Muscle layer of duodenum (tissue), 2 donors: ENCODE results near the gene CARD11.

Source experiments
- H3K27ac ChIP-seq: one replicate; pipeline ENCODE4 v1.7.0; 2013; ENCODE audit warnings: mild to moderate bottlenecking, low read length
- H3K27me3 ChIP-seq: one replicate; pipeline ENCODE4 v1.7.0; 2013; ENCODE audit warnings: low read depth, mild to moderate bottlenecking, control low read depth, low read length
- H3K36me3 ChIP-seq, 2 donors: one replicate each; pipeline ENCODE4 v1.7.0; 2013; ENCODE audit warnings: low read length in 2 of 2, control low read depth in 1 of 2, mild to moderate bottlenecking in 1 of 2; ENCODE audit not compliant: insufficient read depth in 2 of 2, control insufficient read depth in 1 of 2
- H3K4me1 ChIP-seq, 2 donors: one replicate each; pipeline ENCODE4 v1.7.0; 2013; ENCODE audit warnings: low read length in 2 of 2, mild to moderate bottlenecking in 2 of 2, control low read depth in 1 of 2, moderate library complexity in 1 of 2; ENCODE audit not compliant: insufficient read depth in 2 of 2, control insufficient read depth in 1 of 2
- H3K4me3 ChIP-seq, 2 donors: one replicate each; pipeline ENCODE4 v1.7.0; 2013; ENCODE audit warnings: low read length in 2 of 2, low read depth in 1 of 2, mild to moderate bottlenecking in 1 of 2
- H3K9me3 ChIP-seq, 2 donors: one replicate each; pipeline ENCODE4 v1.7.0; 2013; ENCODE audit warnings: low read length in 2 of 2, control low read depth in 1 of 2, mild to moderate bottlenecking in 1 of 2; ENCODE audit not compliant: control insufficient read depth in 1 of 2
- donor health status: healthy.

CARD11 gene

DNA sequence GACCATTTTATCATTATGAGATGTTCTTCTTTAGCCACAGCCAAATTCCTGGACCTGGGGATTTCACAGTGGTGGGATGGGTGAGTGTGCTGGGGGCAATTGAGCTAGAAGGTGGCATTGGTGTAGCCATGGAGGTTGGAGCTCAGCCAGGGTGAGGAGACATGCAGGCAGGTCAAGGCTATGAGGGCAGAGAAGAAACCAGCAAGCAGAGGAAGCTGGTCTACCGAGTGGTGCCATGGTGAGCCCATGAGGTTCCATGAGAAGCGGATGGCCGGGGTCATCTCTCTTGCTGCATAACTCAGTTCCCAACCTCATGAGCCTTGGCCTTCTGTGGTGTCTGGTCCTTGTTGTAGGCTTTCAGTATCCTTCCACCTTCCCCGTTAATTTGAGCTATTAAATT, 91.4 kb downstream of the CARD11 start:
- Histone ChIP-seq H3K9me3 (peaks cover 0 to 6% of the 10 kb centered on the region in 2 donors), H3K27me3 (no peaks in the 10 kb centered on the region), H3K27ac (no peak overlapping the region), H3K4me1 (no peaks in the 10 kb centered on the region), H3K4me3 (no peak overlapping the region), H3K36me3 (no peaks in the 10 kb centered on the region)

DNA sequence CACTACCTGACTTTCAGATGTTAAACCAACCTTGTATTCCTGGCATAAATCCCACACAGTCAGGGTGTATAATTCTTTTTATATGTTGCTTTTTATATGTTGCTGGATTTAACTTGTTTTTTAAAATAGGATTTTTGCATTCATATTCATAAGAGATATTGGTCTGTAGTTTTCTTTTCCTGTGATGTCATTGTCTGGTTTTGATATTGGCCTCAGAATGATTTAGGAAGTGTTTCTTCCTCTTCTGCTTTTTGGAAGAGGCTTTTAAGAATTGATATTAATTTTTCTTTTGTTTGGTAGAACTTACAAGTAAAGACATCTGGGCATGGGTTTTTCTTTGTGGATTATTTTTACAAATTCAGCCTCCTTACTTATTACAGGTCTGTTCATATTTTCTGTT, 93.1 kb downstream of the CARD11 start:
- H3K27me3 ChIP-seq = no peaks in the 10 kb centered on the region
- no peaks in the 10 kb centered on the region for H3K4me1 ChIP-seq
- H3K9me3 ChIP-seq = peaks cover 0 to 6% of the 10 kb centered on the region in 2 donors
- no peaks in the 10 kb centered on the region for H3K36me3 ChIP-seq
- no peak overlapping the region for H3K4me3 ChIP-seq
- H3K27ac ChIP-seq = no peak overlapping the region

DNA sequence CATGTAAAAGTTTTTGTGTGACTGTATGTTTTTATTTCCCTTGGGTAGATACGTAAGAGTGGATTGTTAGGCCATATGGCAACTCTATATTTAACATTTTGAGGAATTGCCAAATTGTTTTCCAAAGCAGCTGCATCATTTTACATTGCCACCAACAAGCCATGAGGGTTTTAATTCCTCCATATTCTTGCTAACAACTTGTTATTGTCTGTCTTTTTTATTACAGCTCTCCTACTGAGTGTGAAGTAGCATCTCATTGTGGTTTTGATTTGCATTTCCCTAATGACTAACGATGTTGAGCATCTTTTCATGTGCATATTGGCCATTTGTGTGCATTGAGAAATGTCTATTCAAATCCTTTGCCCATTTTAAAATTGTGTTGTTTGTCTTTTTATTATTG, 94.9 kb downstream of the CARD11 start:
- Histone ChIP-seq H3K27ac (no peak overlapping the region), H3K4me3 (no peak overlapping the region), H3K4me1 (no peaks in the 10 kb centered on the region), H3K36me3 (no peaks in the 10 kb centered on the region), H3K27me3 (no peaks in the 10 kb centered on the region), H3K9me3 (peaks cover 0 to 6% of the 10 kb centered on the region in 2 donors)

DNA sequence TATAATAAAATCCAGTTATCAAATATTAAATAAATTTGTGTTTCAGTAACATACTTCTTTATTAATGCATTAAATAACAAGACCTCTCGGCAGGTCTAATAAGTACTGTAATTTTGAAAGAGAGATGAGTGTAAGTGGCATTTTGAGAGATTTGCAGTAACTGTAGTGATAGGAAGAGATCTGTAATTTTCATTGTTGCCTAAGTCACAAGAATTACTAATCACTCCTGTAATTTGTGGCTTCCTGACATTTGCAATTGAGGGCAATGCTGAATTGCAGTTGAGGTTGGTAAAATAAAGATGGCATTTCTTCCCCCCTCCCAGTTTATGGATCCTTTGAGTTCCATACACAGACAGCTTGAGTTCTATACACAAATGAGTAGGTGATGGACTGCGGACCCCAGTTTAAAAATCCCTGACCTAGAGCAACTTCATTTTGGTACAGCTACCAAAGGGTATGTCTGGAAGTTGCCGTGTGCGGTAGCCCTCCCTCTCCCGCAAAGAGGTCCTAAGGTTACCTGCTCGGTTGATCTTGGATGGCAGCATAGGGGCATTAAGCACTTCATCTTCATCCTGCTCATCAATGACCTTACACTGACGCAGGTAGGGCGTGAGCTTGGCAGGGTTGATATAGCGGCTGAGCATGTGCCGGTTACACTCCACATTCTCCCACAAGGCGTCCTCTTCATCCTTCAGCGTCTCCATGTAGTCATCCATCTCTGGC, 96.4 kb downstream of the CARD11 start:
- Histone ChIP-seq H3K9me3 (peaks cover 0 to 6% of the 10 kb centered on the region in 2 donors), H3K36me3 (no peaks in the 10 kb centered on the region), H3K4me3 (no peak overlapping the region), H3K4me1 (no peaks in the 10 kb centered on the region), H3K27me3 (no peaks in the 10 kb centered on the region), H3K27ac (no peak overlapping the region)

DNA sequence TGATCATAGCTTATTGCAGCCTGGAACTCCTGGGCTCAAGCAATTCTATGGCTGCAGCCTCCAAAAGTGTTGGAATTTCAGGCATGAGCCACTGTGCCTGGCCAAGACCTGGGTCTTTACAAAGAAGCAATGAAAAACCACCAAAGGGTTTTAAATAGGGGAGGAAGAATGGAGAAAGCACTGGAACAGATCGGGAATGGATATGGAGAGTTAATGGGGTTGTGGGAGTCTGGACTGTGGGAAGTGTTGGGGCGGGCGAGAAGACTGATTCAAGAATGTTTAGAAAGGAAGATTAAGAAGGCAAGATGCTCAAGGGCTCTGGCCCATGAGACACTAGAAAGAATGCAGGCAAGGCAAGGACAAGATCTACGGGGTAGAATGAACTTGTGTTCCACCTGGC, 98.5 kb downstream of the CARD11 start:
- H3K27ac ChIP-seq = no peak overlapping the region
- H3K4me1 ChIP-seq = no peaks in the 10 kb centered on the region
- H3K27me3 ChIP-seq = no peaks in the 10 kb centered on the region
- no peak overlapping the region for H3K4me3 ChIP-seq
- peaks cover 0 to 6% of the 10 kb centered on the region in 2 donors for H3K9me3 ChIP-seq
- H3K36me3 ChIP-seq = no peaks in the 10 kb centered on the region

DNA sequence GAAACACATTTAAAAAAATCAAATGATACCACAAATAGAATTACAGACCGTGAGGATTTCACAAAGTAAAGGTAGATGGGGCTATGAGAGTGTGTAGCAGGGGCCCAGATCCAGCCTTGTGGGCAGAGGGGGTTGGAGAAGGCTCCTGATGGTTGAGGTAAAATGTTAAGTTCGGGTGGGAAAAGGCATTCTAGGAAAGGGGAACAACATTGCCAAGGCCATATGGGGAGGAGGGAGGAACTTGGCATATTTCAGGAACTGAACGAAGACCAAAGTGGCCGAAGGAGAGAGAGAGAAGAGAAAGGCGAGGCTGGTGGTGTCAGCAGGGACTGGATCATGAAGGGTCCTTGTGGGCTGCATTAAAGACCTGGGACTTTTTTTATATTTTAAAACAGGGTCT, 98.9 kb downstream of the CARD11 start:
- H3K4me3 ChIP-seq = no peak overlapping the region
- no peaks in the 10 kb centered on the region for H3K4me1 ChIP-seq
- peaks cover 0 to 6% of the 10 kb centered on the region in 2 donors for H3K9me3 ChIP-seq
- H3K27me3 ChIP-seq = no peaks in the 10 kb centered on the region
- no peaks in the 10 kb centered on the region for H3K36me3 ChIP-seq
- no peak overlapping the region for H3K27ac ChIP-seq

DNA sequence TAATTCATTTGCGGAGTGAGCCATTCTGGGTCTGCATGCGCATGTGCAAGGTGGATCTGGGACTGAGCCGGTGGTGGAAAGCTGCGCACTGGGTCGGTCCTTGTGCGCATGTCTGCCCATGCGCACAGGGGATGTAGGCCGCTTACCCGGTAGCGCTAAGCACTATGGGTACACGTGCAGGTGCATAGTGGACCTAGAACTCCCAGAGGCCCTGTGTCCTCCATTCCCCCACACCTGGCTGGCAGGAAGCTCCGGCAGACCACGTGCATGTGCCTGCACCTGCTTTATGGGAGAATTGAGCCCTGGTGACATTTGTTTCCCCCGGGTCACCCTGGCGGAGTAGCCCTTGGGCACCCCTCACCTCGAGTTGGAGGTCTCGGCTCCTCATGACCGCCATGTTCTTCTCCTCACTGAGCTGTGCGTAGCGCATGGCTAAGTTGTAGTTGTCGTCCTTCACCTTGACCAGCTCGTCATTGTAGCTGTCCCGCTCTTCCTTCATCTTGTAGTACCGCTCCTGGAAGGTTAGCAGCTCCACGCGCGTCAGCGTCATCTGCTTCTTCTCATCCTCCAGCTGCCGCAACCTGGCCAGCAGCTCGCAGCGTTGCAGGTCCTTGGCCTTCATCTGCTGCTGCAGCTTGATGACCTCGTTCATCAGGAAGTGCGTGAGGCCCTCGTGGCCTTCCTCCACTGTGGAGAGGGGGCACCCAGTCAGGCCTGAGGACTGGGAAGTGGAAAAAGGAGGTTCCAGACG, 99.6 kb downstream of the CARD11 start:
- no peaks in the 10 kb centered on the region for H3K36me3 ChIP-seq
- H3K4me1 ChIP-seq = no peaks in the 10 kb centered on the region
- no peak overlapping the region for H3K27ac ChIP-seq
- no peaks in the 10 kb centered on the region for H3K9me3 ChIP-seq
- H3K27me3 ChIP-seq = no peaks in the 10 kb centered on the region
- no peak overlapping the region for H3K4me3 ChIP-seq

DNA sequence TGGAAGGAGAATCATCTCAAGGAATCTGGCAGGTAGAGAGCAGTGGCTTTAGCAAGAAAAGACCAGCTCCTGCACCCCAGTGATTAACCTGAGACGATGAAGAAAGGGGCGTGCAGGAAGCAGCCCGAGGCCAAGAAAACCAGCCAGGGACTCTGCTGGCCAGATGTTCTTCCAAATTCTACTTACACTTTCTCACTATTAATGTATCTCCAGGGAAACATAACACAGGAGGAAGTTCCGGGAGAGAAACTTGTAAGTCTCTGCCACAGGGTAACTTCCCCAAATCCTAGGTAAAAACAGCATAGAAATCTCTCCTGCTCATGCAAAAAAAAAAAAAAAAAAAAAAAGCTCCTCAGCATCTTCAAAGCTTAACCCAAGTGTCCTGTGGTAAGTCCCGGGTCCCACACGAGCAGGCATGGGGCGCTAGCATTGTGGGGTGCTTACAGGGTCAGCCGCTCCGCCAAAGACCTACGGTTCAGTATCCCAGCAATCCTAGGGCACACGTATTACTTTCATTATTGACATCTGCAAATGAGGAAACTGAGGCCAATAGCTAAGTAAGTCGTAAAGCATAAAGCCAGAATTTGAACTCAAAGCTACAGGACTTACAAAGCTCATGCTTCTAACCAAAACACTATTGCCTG, 102.3 kb downstream of the CARD11 start:
- H3K36me3 ChIP-seq = no peaks in the 10 kb centered on the region
- no peaks in the 10 kb centered on the region for H3K27me3 ChIP-seq
- no peaks in the 10 kb centered on the region for H3K9me3 ChIP-seq
- H3K27ac ChIP-seq = no peak overlapping the region
- no peaks in the 10 kb centered on the region for H3K4me1 ChIP-seq
- H3K4me3 ChIP-seq = no peak overlapping the region

DNA sequence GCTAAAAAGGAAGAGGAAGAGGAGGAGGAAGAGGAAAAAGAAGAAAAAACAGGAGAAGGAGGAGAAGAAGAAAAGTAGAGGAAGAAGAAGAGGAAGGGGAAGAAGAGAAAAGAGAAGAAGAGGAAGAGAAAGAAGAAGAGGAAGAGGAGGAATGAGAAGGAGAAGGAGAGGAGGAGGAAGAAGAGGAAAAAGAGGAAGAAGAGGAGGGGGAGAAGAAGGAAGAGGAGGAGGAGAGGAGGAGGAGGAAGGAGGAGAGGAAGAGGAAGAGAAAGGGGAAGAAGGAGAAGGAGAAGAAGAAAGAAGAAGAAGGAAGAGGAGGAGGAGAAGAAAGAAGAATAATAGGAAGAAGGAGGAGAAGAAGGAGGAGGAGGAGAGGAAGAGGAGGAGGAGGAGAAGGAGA, 103.2 kb downstream of the CARD11 start:
- no peaks in the 10 kb centered on the region for H3K27me3 ChIP-seq
- H3K36me3 ChIP-seq = no peaks in the 10 kb centered on the region
- H3K4me1 ChIP-seq = no peaks in the 10 kb centered on the region
- H3K27ac ChIP-seq = no peak overlapping the region
- H3K9me3 ChIP-seq = no peaks in the 10 kb centered on the region
- H3K4me3 ChIP-seq = no peak overlapping the region

DNA sequence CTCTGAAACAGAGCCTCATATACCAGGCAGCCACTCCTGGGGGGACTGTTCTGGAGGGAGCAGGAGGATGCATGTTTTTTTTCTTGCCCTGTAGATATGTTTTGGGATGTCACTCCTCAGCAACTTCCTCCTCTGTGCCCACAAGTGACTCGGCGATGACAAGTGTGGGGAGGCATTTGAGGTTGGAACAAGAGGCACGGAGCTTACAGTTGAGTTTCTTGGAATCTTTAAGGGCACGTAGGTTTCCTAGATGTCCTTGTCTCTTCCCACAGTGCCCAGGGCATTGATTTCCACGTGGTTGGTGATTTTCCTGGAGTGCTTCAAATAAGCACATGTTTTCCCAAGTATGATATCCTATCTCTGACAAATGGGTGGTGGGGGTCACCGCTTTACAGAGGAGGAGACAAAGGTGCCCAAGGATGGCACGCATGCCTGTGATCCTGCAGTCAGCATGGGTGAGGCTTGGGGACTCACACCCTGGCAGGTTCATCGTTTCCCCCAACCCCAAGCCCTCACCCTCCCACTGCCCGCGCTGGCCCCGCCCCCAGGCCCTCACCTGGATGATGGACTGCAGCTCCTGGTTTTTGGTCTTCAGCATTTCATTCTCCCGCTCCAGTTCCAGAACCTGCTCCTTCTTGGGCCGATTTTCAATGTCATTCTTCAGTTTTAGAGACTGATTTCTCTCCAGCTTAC, 104.3 kb downstream of the CARD11 start:
- Histone ChIP-seq H3K9me3 (no peaks in the 10 kb centered on the region), H3K4me3 (no peak overlapping the region), H3K4me1 (no peaks in the 10 kb centered on the region), H3K36me3 (no peaks in the 10 kb centered on the region), H3K27ac (no peak overlapping the region), H3K27me3 (no peaks in the 10 kb centered on the region)

DNA sequence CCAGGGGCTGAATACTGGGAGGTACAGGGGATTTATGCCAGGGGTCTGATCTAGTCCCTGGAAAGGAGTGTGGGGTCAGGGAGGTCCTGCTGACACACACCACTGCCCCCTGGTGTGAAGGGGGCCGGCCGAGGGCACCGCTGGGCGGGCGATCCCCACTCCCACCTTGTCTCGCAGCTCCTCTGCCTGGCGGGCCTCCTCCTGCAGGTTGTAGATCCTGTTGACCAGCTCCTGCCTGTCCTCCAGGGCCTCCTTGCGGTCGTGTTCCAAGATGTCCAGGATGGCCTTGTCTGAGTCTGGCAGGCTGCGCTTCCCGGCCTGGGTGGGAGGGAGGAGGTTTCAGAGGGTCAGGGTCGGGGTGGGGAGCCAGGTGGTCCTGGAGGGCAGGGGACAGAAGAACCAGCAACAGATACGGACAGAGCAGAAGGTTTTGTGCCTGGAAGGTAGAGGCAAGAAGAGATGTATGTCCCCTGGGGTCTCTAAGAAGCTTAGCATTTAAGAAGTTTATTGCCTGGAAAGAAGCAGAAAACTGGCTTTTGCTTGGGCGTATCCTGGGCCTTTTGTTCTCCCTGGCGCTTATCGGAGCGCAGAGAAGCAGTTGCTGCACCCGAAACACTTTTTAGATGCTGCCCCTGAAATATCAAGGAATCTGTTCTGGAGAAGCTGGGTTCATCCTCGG, 105.0 kb downstream of the CARD11 start:
- Histone ChIP-seq H3K4me3 (no peak overlapping the region), H3K27me3 (no peaks in the 10 kb centered on the region), H3K36me3 (no peaks in the 10 kb centered on the region), H3K4me1 (no peaks in the 10 kb centered on the region), H3K27ac (no peak overlapping the region), H3K9me3 (no peaks in the 10 kb centered on the region)
